ENCODE results near the gene PPID. TPM values are rescaled to one million over a fixed set of nuclear protein-coding genes. Genes with fewer than 3 reads are reported as not detected.

PPID gene
- total and polyA plus RNA-seq, 2 of the 13 experiments (the other 11 are each of a cell fraction or from before 2014, with no cell fraction given): 15.4 to 63.4 TPM

- no peak for TF ChIP-seq ZNF616 (CRISPR knock-in tag; IDR thresholded peaks at IDR 0.05; ENCODE audit: low read depth)
- peak; percentile 99 for TF ChIP-seq ZNF7 (CRISPR knock-in tag; IDR thresholded peaks at IDR 0.05)
- TF ChIP-seq DMAP1 (CRISPR knock-in tag; IDR thresholded peaks at IDR 0.05): no peak
- TF ChIP-seq ZNF740 (CRISPR knock-in tag; IDR thresholded peaks at IDR 0.05): no peak
- TF ChIP-seq ZNF230 (CRISPR knock-in tag; IDR thresholded peaks at IDR 0.05): no peak
- peak; percentile 49 for TF ChIP-seq CTCF (CRISPR knock-in tag; IDR thresholded peaks at IDR 0.05)
- no peak for TF ChIP-seq ZNF674 (CRISPR knock-in tag; IDR thresholded peaks at IDR 0.05; ENCODE audit: low read depth)
- peak; percentile 38 for TF ChIP-seq STAG1 (CRISPR knock-in tag; IDR thresholded peaks at IDR 0.05)
- no peak for TF ChIP-seq HMG20A (CRISPR knock-in tag; IDR thresholded peaks at IDR 0.05; ENCODE audit: borderline replicate concordance)
- no peak for TF ChIP-seq GFI1 (CRISPR knock-in tag; IDR thresholded peaks at IDR 0.05; ENCODE audit: borderline replicate concordance)
- TF ChIP-seq ARNT (IDR thresholded peaks at IDR 0.05): no peak
Observed at GRCh38 chr4:158667651-158668198, 55.5 kb downstream of the PPID start (continued).

- H3K4me3 ChIP-seq (replicated peaks in 1 of 3; ENCODE audit: insufficient read depth in 1 of 3, low read depth in 2 of 3, low read length in 3 of 3): no peak overlapping the region
- no peaks in the 10 kb centered on the region for H3K9me3 ChIP-seq (ENCODE audit: low read length)
- peaks cover 14% of the 10 kb centered on the region for H3K4me1 ChIP-seq (ENCODE audit: insufficient read depth, low read length)
- no peak for ATAC-seq
- in situ Hi-C loops (cut with HindIII; ENCODE audit: extremely low pct_ligation_motif_present, low pct_unique_long_range_greater_than_20kb) (no loop called here), intact Hi-C loops (cut with micrococcal nuclease; ENCODE audit: unreplicated experiment) (loop anchor here (5.0 kb wide), 1 partner anchor 535 kb away; no protein-coding TSS in a partner anchor)
- no peak for DNase-seq (ENCODE audit: low spot score)
- no peaks in the 10 kb centered on the region for H3K36me3 ChIP-seq (replicated peaks in 1 of 2; ENCODE audit: control insufficient read depth in 1 of 2, insufficient read depth in 2 of 2, low read length in 2 of 2)
- H3K27ac ChIP-seq (ENCODE audit: extremely low read length, insufficient read depth, low read length): no peak overlapping the region
- H3K27me3 ChIP-seq (ENCODE audit: control insufficient read depth in 1 of 2, insufficient read depth in 2 of 2, low read length in 2 of 2): no peaks in the 10 kb centered on the region
- H4K20me1 ChIP-seq (ENCODE audit: insufficient read depth, low read length): no peaks in the 10 kb centered on the region
- H3K4me2 ChIP-seq (ENCODE audit: low read depth, low read length): no peak overlapping the region
- H3K79me2 ChIP-seq (ENCODE audit: insufficient read depth, low read length): peaks cover 26% of the 10 kb centered on the region
- ChIA-PET CTCF (ENCODE audit: low intra/inter-chr PET ratio, low total read pairs) (interaction anchor here (1.4 kb wide), 1 partner anchor 536 kb away, joined by 6 read pairs; no protein-coding TSS in a partner anchor), POLR2A (no interaction called here)
- no TSS peak for BruUV-seq (replicated peaks)
- H3K9ac ChIP-seq (ENCODE audit: insufficient read depth, low read depth, low read length): no peak overlapping the region
- no peak for TF ChIP-seq THAP9 (CRISPR knock-in tag; IDR thresholded peaks at IDR 0.05; ENCODE audit: borderline replicate concordance)
- TF ChIP-seq MAFF (IDR thresholded peaks at IDR 0.05; ENCODE audit: low read depth, low read length): peak; percentile 56
- peak; percentile 25 to 63; a peak in 2 of 4 replicates for TF ChIP-seq MAFK (conservative IDR thresholded peaks at IDR 0.05 in 1 of 2, IDR thresholded peaks at IDR 0.05 in 1 of 2; ENCODE audit: low read length in 2 of 2)
- no peak for FAIRE-seq
- 97% methylated on average over 2 of the region's 2 CpGs for WGBS (ENCODE audit: low lambda C conversion rate)
- H2AFZ ChIP-seq (ENCODE audit: low read length): no peak overlapping the region
Observed at GRCh38 chr4:158666892-158667291, 56.3 kb downstream of the PPID start.

Measured in HepG2 (cell line).